SH-SY5Y (cell line): ENCODE measurements around the gene SCN1A.

Experiments
- GATA2 ChIP-seq: IDR thresholded peaks from 2 replicates; pipeline ENCODE4 v1.6.1; 2011; ENCODE audit warnings: mild to moderate bottlenecking, low read depth, low read length
- GATA3 ChIP-seq: IDR thresholded peaks from 2 replicates; pipeline ENCODE4 v1.6.1; 2011; ENCODE audit warnings: low read depth, mild to moderate bottlenecking, low read length, moderate library complexity

- TF ChIP-seq GATA2 (no peak), GATA3 (no peak)
These were observed 96.8 kb downstream of the SCN1A start for GRCh38 chr2:166031054-166031453.
